PFSK-1 (cell line): ENCODE data around the gene RIPOR1.

ENCODE experiments used
- FOXP2 ChIP-seq: optimal IDR thresholded peaks from 2 replicates; pipeline ENCODE3; 2011; ENCODE audit warnings: borderline replicate concordance, control low read depth, inconsistent platforms; ENCODE audit not compliant: insufficient read depth; ENCODE audit errors: extremely low read length, extremely low read depth
- REST ChIP-seq, 2 experiments: IDR thresholded peaks; 2 replicates each; pipeline versions ENCODE4 v1.6.1 to v1.8.0; 2011 to 2012; ENCODE audit warnings: low read depth in 2 of 2, low read length in 2 of 2, control low read depth in 1 of 2, inconsistent platforms in 1 of 2, mild to moderate bottlenecking in 1 of 2, moderate library complexity in 1 of 2; ENCODE audit not compliant: insufficient read depth in 1 of 2
- TAF1 ChIP-seq: IDR thresholded peaks from 2 replicates; pipeline ENCODE4 v1.6.1; 2012; ENCODE audit warnings: low read length, control low read depth, borderline replicate concordance; ENCODE audit not compliant: insufficient read depth

- no peak for TF ChIP-seq FOXP2
- no peak for TF ChIP-seq REST (IDR thresholded peaks at IDR 0.05; ENCODE audit: insufficient read depth in 1 of 2, low read depth in 2 of 2, low read length in 2 of 2)
- no peak for TF ChIP-seq TAF1
These were observed 22.2 kb upstream of the RIPOR1 start for GRCh38 chr16:67506468-67506867.
